SIG-M5 (cell line): Measurements from ENCODE around the gene AKAP8.
"Not testable (repeated sequence)": the region's sequence is repeated elsewhere in the genome, so short reads cannot be mapped to it uniquely, and the experiment has no call there.

Experiments used
- DNase-seq: peaks from one replicate; lab custom pipeline; 2025; lab: John Stamatoyannopoulos, UW

The AKAP8 gene

GRCh38 chr19:15372470-15372869, 7.1 kb downstream of the AKAP8 start:
- peak; percentile 71 for DNase-seq

- DNase-seq: no peak
Measured at GRCh38 chr19:15371786-15372380, 7.7 kb downstream of the AKAP8 start.

- DNase-seq: no peak
Measured at GRCh38 chr19:15371119-15371518, 8.5 kb downstream of the AKAP8 start.

GRCh38 chr19:15369594-15369891, 10.0 kb downstream of the AKAP8 start:
- DNase-seq: no peak

- DNase-seq: no peak
Measured at GRCh38 chr19:15368798-15369593, 10.6 kb downstream of the AKAP8 start.

- DNase-seq: no peak
Measured at GRCh38 chr19:15368051-15368632, 11.4 kb downstream of the AKAP8 start.

GRCh38 chr19:15367439-15367838, 12.1 kb downstream of the AKAP8 start:
- no peak for DNase-seq

GRCh38 chr19:15365264-15365663, 14.3 kb downstream of the AKAP8 start:
- DNase-seq: no peak

GRCh38 chr19:15363791-15364190, 15.8 kb downstream of the AKAP8 start:
- DNase-seq: not testable (repeated sequence)

GRCh38 chr19:15363048-15363447, 16.5 kb downstream of the AKAP8 start:
- not testable (repeated sequence) for DNase-seq

GRCh38 chr19:15360015-15360414, 19.6 kb downstream of the AKAP8 start:
- not testable (repeated sequence) for DNase-seq

GRCh38 chr19:15358918-15359317, 20.7 kb downstream of the AKAP8 start:
- no peak for DNase-seq

- no peak for DNase-seq
Measured at GRCh38 chr19:15357906-15358305, 21.7 kb downstream of the AKAP8 start.

- DNase-seq: no peak
Measured at GRCh38 chr19:15354566-15355296, 24.9 kb downstream of the AKAP8 start.

GRCh38 chr19:15353908-15354307, 25.7 kb downstream of the AKAP8 start:
- DNase-seq: no peak

GRCh38 chr19:15352535-15352934, 27.1 kb downstream of the AKAP8 start:
- not testable (repeated sequence) for DNase-seq

- not testable (repeated sequence) for DNase-seq
Measured at GRCh38 chr19:15341328-15341727, 38.3 kb downstream of the AKAP8 start.

- DNase-seq: no peak
Measured at GRCh38 chr19:15340086-15340485, 39.5 kb downstream of the AKAP8 start.

- no peak for DNase-seq
Measured at GRCh38 chr19:15337202-15337601, 42.4 kb downstream of the AKAP8 start.

GRCh38 chr19:15335992-15336391, 43.6 kb downstream of the AKAP8 start:
- not testable (repeated sequence) for DNase-seq

GRCh38 chr19:15332311-15332996, 47.1 kb downstream of the AKAP8 start, which contains the start of gene BRD4:
BRD4 (minus strand) TSS chr19:15332539; CDS start chr19:15273099, 59,440 bp downstream.
- no peak for DNase-seq
